MCF 10A (cell line): ENCODE measurements around the gene POLN. TPM values are rescaled to one million over a fixed set of nuclear protein-coding genes. Genes with fewer than 3 reads are reported as not detected.
A peak's percentile ranks its signal among the peaks of the same experiment; 100 is the strongest.

Experiments used
- BruUV-seq: library from RNA; stranded (reverse); fragments of 400-500 nt; replicated peaks from 2 replicates; lab custom pipeline; 2021; lab: Mats Ljungman, UMichigan
- CTCF ChIA-PET: fragments of 300-600 bp; sonication (Branson Sonifier 250); formaldehyde crosslinking; extraction: SDS; loops from one replicate; lab custom pipeline; 2021; ENCODE audit warnings: antibody characterized with exemption, inconsistent platforms; lab: Yijun Ruan, JAX
- POLR2A ChIA-PET: fragments of 300-600, 350-650 bp; sonication (Branson Sonifier 250); formaldehyde crosslinking; extraction: SDS; loops from one replicate; lab custom pipeline; 2020; ENCODE audit warnings: antibody characterized with exemption, inconsistent platforms; lab: Yijun Ruan, JAX
- DNase-seq: peaks from one replicate; pipeline ENCODE4 v3.0.0-alpha.2; 2018; ENCODE audit not compliant: unreplicated experiment
- H3K27ac Mint-ChIP-seq: one replicate; pipeline ENCODE4 v1.8.0; 2022; ENCODE audit warnings: mild to moderate bottlenecking, low read depth, mixed read lengths; ENCODE audit not compliant: unreplicated experiment
- H3K27me3 Mint-ChIP-seq: one replicate; pipeline ENCODE4 v1.8.0; 2022; ENCODE audit warnings: mixed read lengths; ENCODE audit not compliant: insufficient read depth, unreplicated experiment
- H3K36me3 Mint-ChIP-seq: one replicate; pipeline ENCODE4 v1.8.0; 2022; ENCODE audit warnings: mild to moderate bottlenecking, moderate library complexity, mixed read lengths; ENCODE audit not compliant: insufficient read depth, unreplicated experiment
- H3K4me1 Mint-ChIP-seq: one replicate; pipeline ENCODE4 v1.8.0; 2022; ENCODE audit warnings: mixed read lengths; ENCODE audit not compliant: insufficient read depth, unreplicated experiment
- H3K4me3 Mint-ChIP-seq: one replicate; pipeline ENCODE4 v1.8.0; 2022; ENCODE audit warnings: mild to moderate bottlenecking, moderate library complexity, mixed read lengths; ENCODE audit not compliant: unreplicated experiment
- H3K9me3 Mint-ChIP-seq: one replicate; pipeline ENCODE4 v1.8.0; 2022; ENCODE audit warnings: mixed read lengths; ENCODE audit not compliant: unreplicated experiment
- intact Hi-C: fragments of 100-400 bp; cut with micrococcal nuclease; formaldehyde crosslinking; loops from 2 replicates; pipeline ENCODE4 v1.14.1; 2022
- total RNA-seq: library from RNA; stranded (reverse); gene quantifications from 2 replicates; pipeline ENCODE4 v1.2.3, GENCODE V29; 2022
- TF ChIP-seq, protein P1 (sequence below): fragments of 200-600 bp; IDR thresholded peaks from one replicate; pipeline ENCODE4 v1.8.0; 2022; ENCODE audit warnings: antibody characterized with exemption, mild to moderate bottlenecking; ENCODE audit not compliant: unreplicated experiment

The POLN gene
- total RNA-seq, 1 experiment from 2014 or later: 3.1 TPM

DNA sequence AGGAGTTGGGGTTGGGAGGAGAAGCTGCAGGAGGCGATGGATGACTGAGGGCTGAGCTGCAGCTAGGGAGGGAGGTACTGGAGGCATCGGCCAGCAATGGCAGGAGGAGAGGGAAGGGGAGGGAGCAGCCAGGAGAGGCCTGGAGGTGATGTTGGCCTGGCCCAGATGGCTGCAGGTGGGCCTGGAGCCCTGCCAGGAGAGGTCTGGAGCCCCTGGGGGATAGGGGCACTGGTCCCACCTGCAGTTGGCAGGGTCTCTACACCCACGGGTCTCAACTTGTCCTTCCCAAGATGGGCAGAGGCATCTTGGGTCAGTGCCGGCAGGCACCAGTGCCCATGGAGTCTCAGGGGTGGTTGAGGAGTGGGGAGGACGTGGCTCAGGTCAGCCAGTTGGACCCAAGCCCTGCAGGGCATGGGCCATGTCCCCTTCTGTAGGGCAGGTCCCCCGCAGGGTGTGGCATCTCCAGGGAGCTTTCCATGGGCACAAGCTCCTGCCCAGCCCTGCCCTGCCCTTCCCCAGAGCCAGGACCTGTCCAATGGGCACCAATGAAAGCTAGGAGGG, 22.6 kb upstream of the POLN start:
- no peak overlapping the region for H3K4me3 Mint-ChIP-seq
- TF ChIP-seq, protein P1, sequence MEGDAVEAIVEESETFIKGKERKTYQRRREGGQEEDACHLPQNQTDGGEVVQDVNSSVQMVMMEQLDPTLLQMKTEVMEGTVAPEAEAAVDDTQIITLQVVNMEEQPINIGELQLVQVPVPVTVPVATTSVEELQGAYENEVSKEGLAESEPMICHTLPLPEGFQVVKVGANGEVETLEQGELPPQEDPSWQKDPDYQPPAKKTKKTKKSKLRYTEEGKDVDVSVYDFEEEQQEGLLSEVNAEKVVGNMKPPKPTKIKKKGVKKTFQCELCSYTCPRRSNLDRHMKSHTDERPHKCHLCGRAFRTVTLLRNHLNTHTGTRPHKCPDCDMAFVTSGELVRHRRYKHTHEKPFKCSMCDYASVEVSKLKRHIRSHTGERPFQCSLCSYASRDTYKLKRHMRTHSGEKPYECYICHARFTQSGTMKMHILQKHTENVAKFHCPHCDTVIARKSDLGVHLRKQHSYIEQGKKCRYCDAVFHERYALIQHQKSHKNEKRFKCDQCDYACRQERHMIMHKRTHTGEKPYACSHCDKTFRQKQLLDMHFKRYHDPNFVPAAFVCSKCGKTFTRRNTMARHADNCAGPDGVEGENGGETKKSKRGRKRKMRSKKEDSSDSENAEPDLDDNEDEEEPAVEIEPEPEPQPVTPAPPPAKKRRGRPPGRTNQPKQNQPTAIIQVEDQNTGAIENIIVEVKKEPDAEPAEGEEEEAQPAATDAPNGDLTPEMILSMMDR: no peak
- POLR2A ChIA-PET: interaction anchor here (0.5 to 4.5 kb wide), 3 partner anchors 24 to 198 kb away, joined by 3 to 54 read pairs (median 3); partner anchors contain the start of genes HAUS3 and POLN
- CTCF ChIA-PET: interaction anchor here (0.5 to 0.6 kb wide), 3 partner anchors 201 to 1554 kb away, joined by 3 read pairs; no protein-coding TSS in a partner anchor
- BruUV-seq: no TSS peak
- H3K9me3 Mint-ChIP-seq: no peaks in the 10 kb centered on the region
- H3K27me3 Mint-ChIP-seq: no peaks in the 10 kb centered on the region
- intact Hi-C loops: loop anchor here (5.0 to 10.0 kb wide), 2 partner anchors 70 to 148 kb away; no protein-coding TSS in a partner anchor
- H3K36me3 Mint-ChIP-seq: no peaks in the 10 kb centered on the region
- peaks cover 8% of the 10 kb centered on the region for H3K4me1 Mint-ChIP-seq
- DNase-seq: no peak
- H3K27ac Mint-ChIP-seq: no peak overlapping the region

DNA sequence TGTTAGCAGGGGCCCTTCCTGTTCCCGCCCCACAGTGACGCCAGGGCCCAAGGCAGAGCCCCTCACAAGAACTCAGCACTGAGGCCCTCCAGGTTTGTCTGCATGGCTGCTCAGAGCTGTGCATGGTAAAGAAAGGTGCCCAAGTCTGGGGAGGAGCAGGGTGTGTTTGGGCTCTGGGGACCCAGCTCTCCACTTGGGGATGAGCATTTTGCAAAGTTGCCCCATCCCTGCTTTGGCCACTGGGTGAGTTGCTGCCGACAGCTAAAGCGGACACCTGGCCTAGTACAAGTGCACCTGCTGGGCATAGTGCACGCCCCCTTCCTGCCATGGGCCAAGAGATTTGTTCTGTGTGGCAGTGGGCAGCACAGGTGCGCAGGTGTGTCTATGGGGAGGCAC, 22.0 kb upstream of the POLN start:
- Mint-ChIP-seq H3K27me3 (no peaks in the 10 kb centered on the region), H3K9me3 (no peaks in the 10 kb centered on the region), H3K4me1 (peaks cover 8% of the 10 kb centered on the region), H3K4me3 (peak overlapping the region; percentile 73), H3K27ac (no peak overlapping the region), H3K36me3 (no peaks in the 10 kb centered on the region)
- TF ChIP-seq, protein P1: no peak
- CTCF ChIA-PET: interaction anchor here (0.6 kb wide), 2 partner anchors 202 to 530 kb away, joined by 3 read pairs; no protein-coding TSS in a partner anchor
- POLR2A ChIA-PET: interaction anchor here (1.0 to 4.5 kb wide), 2 partner anchors 24 to 31 kb away, joined by 3 to 54 read pairs; partner anchors contain the start of genes HAUS3 and POLN
- no TSS peak for BruUV-seq
- intact Hi-C loops: loop anchor here (5.0 to 10.0 kb wide), 2 partner anchors 71 to 148 kb away; no protein-coding TSS in a partner anchor
- no peak for DNase-seq

DNA sequence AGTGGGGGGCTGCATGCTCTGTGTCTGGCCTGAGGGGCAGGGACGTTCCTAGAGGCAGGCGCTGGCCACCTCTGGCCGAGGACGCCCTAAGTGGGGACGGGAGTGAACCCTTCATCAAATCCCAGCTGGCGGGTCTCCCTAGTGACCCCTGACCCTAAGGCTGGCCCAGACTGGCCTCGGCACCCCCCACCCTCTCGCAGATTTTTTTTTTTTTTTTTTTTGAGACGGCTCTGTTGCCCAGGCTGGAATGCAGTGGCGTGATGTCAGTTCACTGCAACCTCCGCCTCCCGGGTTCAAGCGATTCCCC, 21.0 kb upstream of the POLN start:
- Mint-ChIP-seq H3K27ac (peak overlapping the region; percentile 77), H3K4me3 (peak overlapping the region; percentile 73), H3K4me1 (peaks cover 8% of the 10 kb centered on the region), H3K9me3 (no peaks in the 10 kb centered on the region), H3K36me3 (no peaks in the 10 kb centered on the region), H3K27me3 (no peaks in the 10 kb centered on the region)
- POLR2A ChIA-PET: interaction anchor here (0.6 to 4.5 kb wide), 10 partner anchors 12 to 929 kb away, joined by 3 to 54 read pairs (median 6); partner anchors contain the start of genes CFAP99, HAUS3, POLN and RNF4
- intact Hi-C loops: loop anchor here (5.0 to 10.0 kb wide), 2 partner anchors 72 to 149 kb away; no protein-coding TSS in a partner anchor
- CTCF ChIA-PET: interaction anchor here (0.7 kb wide), 1 partner anchor 36 kb away, joined by 3 read pairs; no protein-coding TSS in a partner anchor
- no TSS peak for BruUV-seq
- TF ChIP-seq, protein P1: no peak
- DNase-seq: no peak
